ENCODE measurements around the gene MIPOL1. TPM values are rescaled to one million over a fixed set of nuclear protein-coding genes. Genes with fewer than 3 reads are reported as not detected.

MIPOL1 gene
- total and polyA plus RNA-seq, 2 of the 13 experiments (the other 11 are each of a cell fraction or from before 2014, with no cell fraction given) = 8.6 to 34.2 TPM

GRCh38 chr14:37278636-37279538 lies 81.2 kb downstream of the MIPOL1 start (continued):
- TF ChIP-seq FOXP1 (IDR thresholded peaks at IDR 0.05) (no peak; the same call in 1 of the 2 replicates), FOXP1 (CRISPR knock-in tag; IDR thresholded peaks at IDR 0.05) (peak; percentile 93), ZSCAN5A (CRISPR knock-in tag; IDR thresholded peaks at IDR 0.05; ENCODE audit: borderline replicate concordance) (no peak), ZBTB10 (CRISPR knock-in tag; IDR thresholded peaks at IDR 0.05; ENCODE audit: borderline replicate concordance) (no peak), ZNF773 (CRISPR knock-in tag; IDR thresholded peaks at IDR 0.05; ENCODE audit: borderline replicate concordance) (no peak), ATF1 (CRISPR knock-in tag; IDR thresholded peaks at IDR 0.05) (0 out of 2 replicates have a peak, but pooled peaks have one; percentile 27), GPBP1L1 (CRISPR knock-in tag; IDR thresholded peaks at IDR 0.05) (no peak), MZF1 (CRISPR knock-in tag; IDR thresholded peaks at IDR 0.05; ENCODE audit: borderline replicate concordance) (no peak), KAT8 (CRISPR knock-in tag; IDR thresholded peaks at IDR 0.05) (0 out of 2 replicates have a peak, but pooled peaks have one; percentile 24), THAP9 (CRISPR knock-in tag; IDR thresholded peaks at IDR 0.05; ENCODE audit: borderline replicate concordance) (no peak), GATAD2A (CRISPR knock-in tag; IDR thresholded peaks at IDR 0.05) (peak; percentile 72), MIXL1 (CRISPR knock-in tag; IDR thresholded peaks at IDR 0.05) (peak; percentile 94), RARA (CRISPR knock-in tag; IDR thresholded peaks at IDR 0.05) (peak; percentile 29; the same call in 1 of the 2 replicates), ZNF7 (CRISPR knock-in tag; IDR thresholded peaks at IDR 0.05) (no peak), ZNF10 (CRISPR knock-in tag; IDR thresholded peaks at IDR 0.05; ENCODE audit: borderline replicate concordance, low read depth) (no peak), BCL6 (CRISPR knock-in tag; IDR thresholded peaks at IDR 0.05) (peak; percentile 57; the same call in 1 of the 2 replicates), ZNF503 (CRISPR knock-in tag; IDR thresholded peaks at IDR 0.05) (peak; percentile 43; the same call in 1 of the 2 replicates), NR2F2 (IDR thresholded peaks at IDR 0.05; ENCODE audit: borderline replicate concordance, low read depth) (peak; percentile 77), ZNF180 (CRISPR knock-in tag; IDR thresholded peaks at IDR 0.05; ENCODE audit: borderline replicate concordance, low read depth) (no peak), FOXA3 (CRISPR knock-in tag; IDR thresholded peaks at IDR 0.05) (peak; percentile 78)
